K562 (cell line): ENCODE data around the gene DCUN1D2. TPM values are rescaled to one million over a fixed set of nuclear protein-coding genes. Genes with fewer than 3 reads are reported as not detected.

Experiments
- ATAC-seq: fragments of 200-7000 bp; cut with Tn5 transposase; 3 replicates; pipeline ENCODE4 v1.9.1; 2020; ENCODE audit warnings: moderate library complexity
- BruUV-seq: library from RNA; stranded (reverse); fragments of 400-500 nt; replicated peaks from 2 replicates; lab custom pipeline; 2021; lab: Mats Ljungman, UMichigan
- CTCF ChIA-PET: fragments of 300-600 bp; formaldehyde crosslinking; extraction: SDS; loops from one replicate; lab custom pipeline; 2021; ENCODE audit warnings: low intra/inter-chr PET ratio; lab: Yijun Ruan, JAX
- POLR2A ChIA-PET: fragments of 300-600, 350-650 bp; sonication (Branson Sonifier 250); formaldehyde crosslinking; extraction: SDS; loops from one replicate; lab custom pipeline; 2021; ENCODE audit warnings: antibody characterized with exemption, inconsistent platforms; lab: Yijun Ruan, JAX
- DNase-seq, 4 experiments: peaks; one replicate each; pipeline versions ENCODE4 v3.0.0 to v3.0.0-alpha.2; 2011 to 2018; ENCODE audit warnings: low spot score in 3 of 4, mixed read lengths in 3 of 4; ENCODE audit errors: extremely low read depth in 1 of 4
- FAIRE-seq: peaks from 2 replicates; lab custom pipeline; 2011; peaks lifted over from hg19 to GRCh38; lab: Jason Lieb, UNC
- H2AFZ ChIP-seq: 2 replicates; pipeline ENCODE4 v1.6.0; 2011; ENCODE audit warnings: low read depth, low read length, control low read depth, inconsistent platforms
- H3K27ac ChIP-seq: fragments of 200-600 bp; 3 replicates; pipeline ENCODE4 v1.8.0; 2011; ENCODE audit warnings: low read depth, mild to moderate bottlenecking, control low read depth, inconsistent platforms, low read length, moderate library complexity, mixed read lengths; ENCODE audit errors: extremely low read depth
- H3K27me3 ChIP-seq, 2 experiments: fragments of 300-600 bp in 1 of 2; 2 replicates in 1 of 2; 3 replicates in 1 of 2; pipeline versions ENCODE4 v1.6.0 to v1.8.0; 2011; ENCODE audit warnings: inconsistent platforms in 2 of 2, low read length in 2 of 2, mild to moderate bottlenecking in 1 of 2, mixed read lengths in 1 of 2, moderate library complexity in 1 of 2; ENCODE audit not compliant: control insufficient read depth in 2 of 2, insufficient read depth in 2 of 2
- H3K36me3 ChIP-seq: fragments of 300-600 bp; 3 replicates; pipeline ENCODE4 v1.8.0; 2011; ENCODE audit warnings: mild to moderate bottlenecking, low read length, inconsistent platforms; ENCODE audit not compliant: control insufficient read depth, insufficient read depth
- H3K4me1 ChIP-seq, 2 experiments: fragments of 200-600 bp in 1 of 2; replicated peaks in 1 of 2; 2 replicates in 1 of 2; 3 replicates in 1 of 2; pipeline versions ENCODE4 v1.5.1 to v1.8.0; 2011; ENCODE audit warnings: inconsistent platforms in 2 of 2, low read length in 2 of 2, mild to moderate bottlenecking in 1 of 2, mixed read lengths in 1 of 2, moderate library complexity in 1 of 2; ENCODE audit not compliant: control insufficient read depth in 2 of 2, insufficient read depth in 2 of 2
- H3K4me2 ChIP-seq: 2 replicates; pipeline ENCODE4 v1.6.1; 2011; ENCODE audit warnings: low read length, control low read depth, inconsistent platforms, mixed read lengths; ENCODE audit not compliant: insufficient read depth
- H3K4me3 ChIP-seq: fragments of 200-600 bp; sonication (generic), shearing (Covaris generic); 2 replicates; pipeline ENCODE4 v1.5.1; 2016; ENCODE audit warnings: control low read depth, inconsistent platforms
- H3K79me2 ChIP-seq: fragments of 200-600 bp; 3 replicates; pipeline ENCODE4 v1.8.0; 2011; ENCODE audit warnings: low read length, inconsistent platforms; ENCODE audit not compliant: control insufficient read depth, insufficient read depth
- H3K9ac ChIP-seq, 2 experiments: 2 replicates each; pipeline versions ENCODE4 v1.6.0 to v1.6.1; 2011; ENCODE audit warnings: low read depth in 2 of 2, low read length in 2 of 2, control low read depth in 1 of 2, inconsistent platforms in 1 of 2, mild to moderate bottlenecking in 1 of 2, mixed read lengths in 1 of 2; ENCODE audit not compliant: insufficient read depth in 1 of 2
- H3K9me1 ChIP-seq: one replicate; pipeline ENCODE4 v1.6.0; 2011; ENCODE audit warnings: inconsistent platforms, mild to moderate bottlenecking, low read length, moderate library complexity; ENCODE audit not compliant: control insufficient read depth, insufficient read depth
- H3K9me3 ChIP-seq: replicated peaks from 2 replicates; pipeline ENCODE4 v1.5.1; 2011; ENCODE audit warnings: low read depth, low read length, inconsistent platforms; ENCODE audit not compliant: control insufficient read depth, insufficient read depth
- H4K20me1 ChIP-seq: replicated peaks from 2 replicates; pipeline ENCODE4 v1.6.1; 2011; ENCODE audit warnings: low read length, inconsistent platforms, mixed read lengths; ENCODE audit not compliant: control insufficient read depth, insufficient read depth
- BHLHE40 ChIP-seq: IDR thresholded peaks from 2 replicates; pipeline ENCODE4 v1.6.1; 2011; ENCODE audit warnings: low read length, improper control_type of control experiment
- CHD7 ChIP-seq: fragments of 200-600 bp; sonication (generic); IDR thresholded peaks from one replicate; pipeline ENCODE4 v1.6.1; 2012; ENCODE audit warnings: mild to moderate bottlenecking, low read depth, low read length, inconsistent platforms
- DPF2 ChIP-seq: fragments of 450-650 bp; IDR thresholded peaks from 2 replicates; pipeline ENCODE4 v1.6.1; 2016
- KHSRP ChIP-seq: fragments of 450-650 bp; IDR thresholded peaks from 2 replicates; pipeline ENCODE4 v1.6.1; 2017
- RBM15 ChIP-seq: fragments of 200-400 bp; formaldehyde crosslinking; IDR thresholded peaks from 2 replicates; pipeline ENCODE4 v1.6.1; 2018; ENCODE audit warnings: mild to moderate bottlenecking, low read length, moderate library complexity; ENCODE audit not compliant: insufficient read depth
- ZNF23 ChIP-seq: fragments of 250-450 bp; sonication (Bioruptor Pico); IDR thresholded peaks from 2 replicates; pipeline ENCODE4 v1.4.0; 2020; ENCODE audit warnings: mild to moderate bottlenecking
- ZNF347 ChIP-seq: fragments of 450-650 bp; formaldehyde crosslinking; IDR thresholded peaks from 2 replicates; pipeline ENCODE4 v1.4.0; 2020; ENCODE audit warnings: low read depth, mild to moderate bottlenecking, moderate library complexity
- ZSCAN29 ChIP-seq: fragments of 450-650 bp; IDR thresholded peaks from 2 replicates; pipeline ENCODE4 v1.6.1; 2017
- WGBS: fragments of 100-300 bp; shearing (Covaris generic); methylation state at CpG from one replicate; pipeline ENCODE4 v1.1.6; 2016; ENCODE audit warnings: low coverage, mixed read lengths; ENCODE audit not compliant: insufficient coverage; ENCODE audit errors: missing lambda C conversion rate; 5-methylcytosine and 5-hydroxymethylcytosine counted together
- in situ Hi-C: fragments of 300-500 bp; cut with MboI; formaldehyde crosslinking; loops from 4 replicates; pipeline ENCODE4 v1.15.0; 2018; ENCODE audit warnings: inconsistent platforms, mixed read lengths
- intact Hi-C: fragments of 100-400 bp; cut with micrococcal nuclease; formaldehyde crosslinking; loops from 2 replicates; pipeline ENCODE4 v1.14.2; 2022
- polyA plus RNA-seq, 8 experiments: library from polyadenylated mRNA; depleted of rRNA in 4 of 8; stranded (reverse) in 5 of 8; unstranded in 3 of 8; fragments of >200 nt; fragmentation: Nextera tagmentation in 2 of 8; fragmentation: Illumina TruSeq in 1 of 8; extraction: Ambion mirVana in 2 of 8; extraction: Trizol in 1 of 8; gene quantifications; 2 replicates each; pipeline versions ENCODE4 v1.2.1 to v1.2.3, GENCODE V29; 2011 to 2014; ENCODE audit warnings: inconsistent platforms in 1 of 8, missing spikeins in 1 of 8
- total RNA-seq, 7 experiments: library from RNA; depleted of rRNA in 6 of 7; stranded (reverse); fragments of >200 nt in 6 of 7; fragmentation: Illumina TruSeq in 2 of 7; extraction: Trizol in 2 of 7; gene quantifications; 2 replicates each; pipeline versions ENCODE4 v1.2.1 to v1.2.3, GENCODE V29; 2011 to 2021; ENCODE audit warnings: low replicate concordance in 1 of 7

The DCUN1D2 gene
- total and polyA plus RNA-seq, 9 of the 15 experiments (the other 6 are each of a cell fraction or from before 2014, with no cell fraction given), result 2.1 to 16.8 (median 11.1) TPM

- no TSS peak for BruUV-seq
- Histone ChIP-seq H3K4me2 (no peak overlapping the region), H3K9me1 (no peaks in the 10 kb centered on the region), H3K9ac (no peak overlapping the region), H3K4me3 (no peak overlapping the region), H3K79me2 (no peaks in the 10 kb centered on the region), H3K4me1 (no peaks in the 10 kb centered on the region), H3K27ac (no peak overlapping the region), H3K27me3 (no peaks in the 10 kb centered on the region), H4K20me1 (no peaks in the 10 kb centered on the region), H3K9me3 (no peaks in the 10 kb centered on the region), H2AFZ (no peak overlapping the region), H3K36me3 (peaks cover 59% of the 10 kb centered on the region; the same call in 2 of the 3 replicates)
- ChIA-PET POLR2A (no interaction called here), CTCF (no interaction called here)
- DNase-seq, result no peak
- TF ChIP-seq RBM15 (no peak), BHLHE40 (no peak), KHSRP (no peak), CHD7 (no peak), ZNF347 (no peak), ZNF23 (CRISPR knock-in tag) (no peak), DPF2 (no peak), ZSCAN29 (no peak)
- ATAC-seq, result no peak
- FAIRE-seq, result no peak
- 95% methylated on average over 11 of the region's 14 CpGs for WGBS
- in situ Hi-C loops, result no loop called here
- intact Hi-C loops, result no loop called here
Observed at GRCh38 chr13:113460599-113460998, 29.9 kb downstream of the DCUN1D2 start.
